Endothelial cell of umbilical vein (primary cell): ENCODE data around the gene CERS6. TPM values are rescaled to one million over a fixed set of nuclear protein-coding genes. Genes with fewer than 3 reads are reported as not detected.

Experiments used
- BruUV-seq: library from RNA; stranded (reverse); fragments of 400-500 nt; replicated peaks from 2 replicates; lab custom pipeline; 2021; lab: Mats Ljungman, UMichigan
- CTCF ChIA-PET: fragments of 300-600, 350-600 bp; sonication (Branson Sonifier 250); formaldehyde crosslinking; loops from one replicate; lab custom pipeline; 2021; ENCODE audit warnings: antibody characterized with exemption, inconsistent platforms; lab: Charles Lee
- POLR2A ChIA-PET: fragments of 300-600, 350-600 bp; sonication (Branson Sonifier 250); formaldehyde crosslinking; loops from one replicate; lab custom pipeline; 2021; ENCODE audit warnings: antibody characterized with exemption, inconsistent platforms; lab: Charles Lee
- DNase-seq: peaks from one replicate; pipeline ENCODE4 v3.0.0-alpha.2; 2011; ENCODE audit warnings: low read depth, low spot score
- FAIRE-seq: peaks from 2 replicates; lab custom pipeline; 2011; peaks lifted over from hg19 to GRCh38; lab: Jason Lieb, UNC
- H2AFZ ChIP-seq: 2 replicates; pipeline ENCODE4 v1.6.0; 2012; ENCODE audit warnings: low read depth, low read length, control low read depth, inconsistent platforms
- H3K27ac ChIP-seq: 2 replicates; pipeline ENCODE4 v1.5.1; 2011; ENCODE audit warnings: low read depth, mild to moderate bottlenecking, control low read depth, low read length, moderate library complexity; ENCODE audit not compliant: insufficient read depth
- H3K27me3 ChIP-seq, 2 experiments: 2 replicates each; pipeline versions ENCODE4 v1.6.0 to v1.6.1; 2011; ENCODE audit warnings: low read length in 2 of 2, mixed read lengths in 1 of 2; ENCODE audit not compliant: control insufficient read depth in 2 of 2, insufficient read depth in 2 of 2
- H3K36me3 ChIP-seq, 2 experiments: 2 replicates in 1 of 2; 3 replicates in 1 of 2; pipeline ENCODE4 v1.5.1; 2011; ENCODE audit warnings: low read length in 2 of 2, mild to moderate bottlenecking in 1 of 2, moderate library complexity in 1 of 2; ENCODE audit not compliant: control insufficient read depth in 2 of 2, insufficient read depth in 2 of 2; ENCODE audit errors: extremely low read depth in 1 of 2
- H3K4me1 ChIP-seq: 3 replicates; pipeline ENCODE4 v1.5.1; 2011; ENCODE audit warnings: mild to moderate bottlenecking, low read length; ENCODE audit not compliant: control insufficient read depth, insufficient read depth; ENCODE audit errors: extremely low read depth
- H3K4me2 ChIP-seq: 2 replicates; pipeline ENCODE4 v1.6.1; 2011; ENCODE audit warnings: low read length, control low read depth, mixed read lengths; ENCODE audit not compliant: insufficient read depth
- H3K4me3 ChIP-seq, 3 experiments: fragments of 200-600 bp in 1 of 3; sonication (generic), shearing (Covaris generic) in 1 of 3; replicated peaks in 1 of 3; 2 replicates each; pipeline ENCODE4 v1.5.1; 2011 to 2016; ENCODE audit warnings: control low read depth in 3 of 3, low read length in 3 of 3, mild to moderate bottlenecking in 2 of 3, inconsistent platforms in 1 of 3, low read depth in 1 of 3, moderate library complexity in 1 of 3; ENCODE audit not compliant: insufficient read depth in 1 of 3
- H3K79me2 ChIP-seq: 2 replicates; pipeline ENCODE4 v1.6.0; 2012; ENCODE audit warnings: low read length, inconsistent platforms; ENCODE audit not compliant: control insufficient read depth, insufficient read depth
- H3K9ac ChIP-seq: replicated peaks from 2 replicates; pipeline ENCODE3; 2011; ENCODE audit warnings: low read length, control low read depth; ENCODE audit not compliant: insufficient read depth; ENCODE audit errors: extremely low read depth
- H3K9me1 ChIP-seq: replicated peaks from 3 replicates; pipeline ENCODE4 v1.6.0; 2011; ENCODE audit warnings: mild to moderate bottlenecking, low read length; ENCODE audit not compliant: control insufficient read depth, insufficient read depth; ENCODE audit errors: extremely low read depth
- H3K9me3 ChIP-seq: replicated peaks from 2 replicates; pipeline ENCODE4 v1.5.1; 2012; ENCODE audit warnings: low read length, inconsistent platforms; ENCODE audit not compliant: control insufficient read depth, insufficient read depth
- H4K20me1 ChIP-seq: replicated peaks from 2 replicates; pipeline ENCODE3; 2011; ENCODE audit warnings: mild to moderate bottlenecking, low read length; ENCODE audit not compliant: control insufficient read depth, insufficient read depth; ENCODE audit errors: extremely low read depth
- CTCF ChIP-seq, 2 donors: IDR thresholded peaks; 1 replicate in 1 of 2; 2 replicates in 1 of 2; pipeline ENCODE4 v1.5.1; 2011; ENCODE audit warnings: low read length in 2 of 2, mild to moderate bottlenecking in 2 of 2, moderate library complexity in 2 of 2, control low read depth in 1 of 2, inconsistent platforms in 1 of 2, low read depth in 1 of 2; ENCODE audit not compliant: insufficient read depth in 1 of 2; ENCODE audit errors: extremely low read depth in 1 of 2
- EZH2 ChIP-seq: IDR thresholded peaks from 2 replicates; pipeline ENCODE4 v1.6.1; 2012; ENCODE audit warnings: borderline replicate concordance, low read depth, mild to moderate bottlenecking, moderate library complexity, low read length, inconsistent platforms; ENCODE audit not compliant: severe bottlenecking
- FOS ChIP-seq: IDR thresholded peaks from 2 replicates; pipeline ENCODE4 v1.6.1; 2011; ENCODE audit warnings: mild to moderate bottlenecking, low read length, moderate library complexity, borderline replicate concordance; ENCODE audit not compliant: insufficient read depth
- GATA2 ChIP-seq: IDR thresholded peaks from 2 replicates; pipeline ENCODE4 v1.7.0; 2011; ENCODE audit warnings: low read depth, mild to moderate bottlenecking, moderate library complexity, mixed read lengths, low read length; ENCODE audit not compliant: insufficient read length, insufficient read depth
- JUN ChIP-seq: IDR thresholded peaks from 2 replicates; pipeline ENCODE4 v1.6.1; 2011; ENCODE audit warnings: borderline replicate concordance, low read depth; ENCODE audit not compliant: insufficient read length, insufficient read depth
- MAX ChIP-seq: IDR thresholded peaks from 2 replicates; pipeline ENCODE4 v1.6.1; 2011; ENCODE audit not compliant: insufficient read depth, insufficient read length
- MYC ChIP-seq: IDR thresholded peaks from one replicate; pipeline ENCODE4 v1.6.1; 2011; ENCODE audit warnings: mild to moderate bottlenecking, low read depth, low read length
- POLR2A ChIP-seq: IDR thresholded peaks from 2 replicates; pipeline ENCODE4 v1.6.1; 2012; ENCODE audit warnings: low read depth, mild to moderate bottlenecking, control low read depth, low read length
- POLR2AphosphoS5 ChIP-seq: IDR thresholded peaks from 2 replicates; pipeline ENCODE4 v1.6.1; 2012; ENCODE audit warnings: low read depth, mild to moderate bottlenecking, control low read depth, low read length, moderate library complexity; ENCODE audit not compliant: insufficient read depth
- dilution Hi-C: fragments of 300-500 bp; cut with MboI; formaldehyde crosslinking; loops from one replicate; pipeline ENCODE4 v1.15.0; 2019; ENCODE audit warnings: low sequenced_read_pairs; ENCODE audit not compliant: extremely low pct_ligation_motif_present
- intact Hi-C: fragments of 100-400 bp; cut with micrococcal nuclease; formaldehyde crosslinking; loops from one replicate; pipeline ENCODE4 v1.10.0; 2022
- polyA plus RNA-seq, 4 experiments: library from polyadenylated mRNA; depleted of rRNA in 3 of 4; stranded (reverse) in 3 of 4; unstranded in 1 of 4; fragments of >200 nt; gene quantifications; 2 replicates each; pipeline versions ENCODE4 v1.2.1 to v1.2.3, GENCODE V29; 2011 to 2012; ENCODE audit warnings: missing spikeins in 1 of 4
- total RNA-seq: library from RNA; stranded (reverse); gene quantifications from 2 replicates; pipeline ENCODE4 v1.2.3, GENCODE V29; 2021

CERS6 gene
- total and polyA plus RNA-seq, 2 donors (not counting 3 experiments of a cell fraction or from before 2014, with no cell fraction given): 2.7 to 11.7 TPM

GRCh38 chr2:168452781-168453180 lies 3.3 kb upstream of the CERS6 start:
- no peak overlapping the region for H3K9ac ChIP-seq
- DNase-seq: no peak
- H3K36me3 ChIP-seq: no peaks in the 10 kb centered on the region
- TF ChIP-seq CTCF (IDR thresholded peaks at IDR 0.05; ENCODE audit: extremely low read depth in 1 of 2, insufficient read depth in 1 of 2, low read depth in 1 of 2, low read length in 2 of 2) (no peak), EZH2 (no peak), MAX (no peak), FOS (no peak), MYC (no peak), GATA2 (no peak), POLR2AphosphoS5 (no peak), POLR2A (no peak), JUN (no peak)
- H2AFZ ChIP-seq: no peak overlapping the region
- no peaks in the 10 kb centered on the region for H3K79me2 ChIP-seq
- H3K4me1 ChIP-seq: peaks cover 10% of the 10 kb centered on the region
- BruUV-seq: no TSS peak
- dilution Hi-C loops: no loop called here
- H3K9me3 ChIP-seq: no peaks in the 10 kb centered on the region
- H3K9me1 ChIP-seq: no peaks in the 10 kb centered on the region
- POLR2A ChIA-PET: no interaction called here
- intact Hi-C loops: no loop called here
- H3K4me2 ChIP-seq: no peak overlapping the region
- CTCF ChIA-PET: no interaction called here
- H3K27me3 ChIP-seq: no peaks in the 10 kb centered on the region
- H3K27ac ChIP-seq: no peak overlapping the region
- no peak for FAIRE-seq
- H4K20me1 ChIP-seq: no peaks in the 10 kb centered on the region
- no peak overlapping the region for H3K4me3 ChIP-seq
